Measurements from ENCODE around the gene MIER3. TPM values are rescaled to one million over a fixed set of nuclear protein-coding genes. Genes with fewer than 3 reads are reported as not detected.

The MIER3 gene
- total RNA-seq, 2 donors from 2014 or later = 56.0 to 112 TPM

DNA sequence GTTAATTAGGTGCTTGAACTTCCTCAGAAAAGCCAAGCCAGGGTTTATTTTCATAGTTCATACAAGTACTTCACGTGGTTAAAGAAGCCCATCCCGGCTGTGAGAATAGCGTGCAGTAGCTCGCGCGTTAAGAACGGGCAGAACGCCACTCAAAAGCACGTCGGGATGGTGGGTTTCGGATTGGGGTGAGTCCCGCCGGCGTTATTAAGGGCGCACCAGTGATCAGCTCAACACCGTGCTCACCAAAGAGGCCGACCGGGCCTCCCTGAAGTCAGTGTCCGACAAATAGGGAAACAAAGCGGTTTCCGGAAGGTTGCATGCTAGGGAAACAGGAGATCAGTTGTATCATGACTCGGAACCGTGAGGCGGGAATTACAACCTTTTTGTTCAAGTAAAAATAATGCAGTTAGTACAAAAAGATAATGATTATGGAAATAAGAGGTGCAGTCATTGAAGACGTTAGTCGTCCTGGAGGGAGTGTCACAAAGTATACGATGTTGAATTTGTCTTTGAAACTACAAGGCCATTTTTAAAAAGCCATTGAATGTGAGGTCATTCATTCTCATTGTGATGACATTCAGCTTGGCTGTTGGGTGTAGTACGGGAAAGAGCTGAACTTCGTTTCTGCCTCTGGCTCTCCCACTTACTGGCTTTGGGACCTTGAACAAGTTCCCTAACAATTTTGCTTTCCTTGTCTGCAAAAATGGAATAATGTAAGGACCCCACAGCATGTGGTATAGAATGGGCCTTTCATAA, 41.5 kb downstream of the MIER3 start:
- Histone ChIP-seq H3K27me3 (no peaks in the 10 kb centered on the region), H3K4me3 (peak overlapping the region; percentile 51), H3K36me3 (no peaks in the 10 kb centered on the region), H3K9me3 (no peaks in the 10 kb centered on the region), H3K9ac (ENCODE audit: low read depth in 2 of 2, low read length in 2 of 2) (peak overlapping the region; percentile 84 to 87), H3K27ac (peak overlapping the region; percentile 97), H3K4me1 (no peaks in the 10 kb centered on the region)
- intact Hi-C loops (cut with DNase I) = no loop called here
- peak; percentile 61 for DNase-seq
- TF ChIP-seq, protein P1, sequence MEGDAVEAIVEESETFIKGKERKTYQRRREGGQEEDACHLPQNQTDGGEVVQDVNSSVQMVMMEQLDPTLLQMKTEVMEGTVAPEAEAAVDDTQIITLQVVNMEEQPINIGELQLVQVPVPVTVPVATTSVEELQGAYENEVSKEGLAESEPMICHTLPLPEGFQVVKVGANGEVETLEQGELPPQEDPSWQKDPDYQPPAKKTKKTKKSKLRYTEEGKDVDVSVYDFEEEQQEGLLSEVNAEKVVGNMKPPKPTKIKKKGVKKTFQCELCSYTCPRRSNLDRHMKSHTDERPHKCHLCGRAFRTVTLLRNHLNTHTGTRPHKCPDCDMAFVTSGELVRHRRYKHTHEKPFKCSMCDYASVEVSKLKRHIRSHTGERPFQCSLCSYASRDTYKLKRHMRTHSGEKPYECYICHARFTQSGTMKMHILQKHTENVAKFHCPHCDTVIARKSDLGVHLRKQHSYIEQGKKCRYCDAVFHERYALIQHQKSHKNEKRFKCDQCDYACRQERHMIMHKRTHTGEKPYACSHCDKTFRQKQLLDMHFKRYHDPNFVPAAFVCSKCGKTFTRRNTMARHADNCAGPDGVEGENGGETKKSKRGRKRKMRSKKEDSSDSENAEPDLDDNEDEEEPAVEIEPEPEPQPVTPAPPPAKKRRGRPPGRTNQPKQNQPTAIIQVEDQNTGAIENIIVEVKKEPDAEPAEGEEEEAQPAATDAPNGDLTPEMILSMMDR (IDR thresholded peaks at IDR 0.05) = no peak

DNA sequence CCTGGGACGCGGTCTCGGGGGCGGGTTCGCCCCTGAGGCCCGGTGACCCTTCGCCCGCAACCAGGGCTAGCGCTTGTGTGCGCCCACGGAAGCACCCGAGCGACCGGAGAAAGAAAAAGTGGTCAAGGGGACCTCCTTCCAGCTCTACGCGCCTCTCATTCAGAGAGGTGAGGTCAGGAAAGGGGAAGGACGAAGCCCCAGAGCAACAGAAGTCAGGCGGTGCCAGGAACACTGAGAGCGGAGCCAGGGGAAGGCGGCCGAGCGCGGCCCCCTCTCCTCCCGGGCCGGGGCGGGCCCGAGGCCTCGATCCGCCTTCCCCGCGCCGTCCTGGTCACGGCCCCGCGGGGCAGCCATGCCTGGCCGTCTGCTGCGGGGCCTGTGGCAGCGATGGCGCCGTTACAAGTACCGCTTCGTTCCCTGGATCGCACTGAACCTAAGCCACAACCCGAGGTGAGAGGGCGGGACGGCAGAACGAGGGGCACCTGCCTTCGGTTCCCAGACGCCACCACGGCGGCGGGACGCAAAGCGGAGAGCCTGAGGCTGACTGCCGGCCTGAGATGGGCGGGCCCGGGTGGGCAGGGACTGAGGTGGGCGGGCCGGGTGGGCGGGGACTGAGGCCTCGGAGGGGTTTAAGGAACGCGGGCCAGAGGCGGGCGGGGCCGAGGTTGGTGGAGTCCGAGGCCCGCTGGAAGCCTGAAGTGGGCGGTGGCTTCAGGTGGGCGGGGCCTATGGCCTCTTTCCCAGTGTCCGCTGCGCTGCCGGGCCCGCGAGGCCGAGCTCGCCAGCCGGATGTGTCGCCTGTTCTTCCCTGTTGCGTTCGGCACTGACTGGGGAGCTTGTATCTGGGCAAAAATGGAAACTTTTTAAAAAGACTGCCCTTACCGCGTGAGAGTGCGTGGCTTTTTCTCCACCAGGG, 42.4 kb downstream of the MIER3 start, which contains the start of gene SETD9:
Gene SETD9 (plus strand): TSS at position 303 of the 916 bp plus-strand sequence. CDS start 50 bp downstream, at position 353.
- H3K4me1 ChIP-seq = no peaks in the 10 kb centered on the region
- TF ChIP-seq, protein P1 (IDR thresholded peaks at IDR 0.05) = no peak
- intact Hi-C loops (cut with DNase I) = loop anchor here (5.0 kb wide), 1 partner anchor 173 kb away; no protein-coding TSS in a partner anchor

DNA sequence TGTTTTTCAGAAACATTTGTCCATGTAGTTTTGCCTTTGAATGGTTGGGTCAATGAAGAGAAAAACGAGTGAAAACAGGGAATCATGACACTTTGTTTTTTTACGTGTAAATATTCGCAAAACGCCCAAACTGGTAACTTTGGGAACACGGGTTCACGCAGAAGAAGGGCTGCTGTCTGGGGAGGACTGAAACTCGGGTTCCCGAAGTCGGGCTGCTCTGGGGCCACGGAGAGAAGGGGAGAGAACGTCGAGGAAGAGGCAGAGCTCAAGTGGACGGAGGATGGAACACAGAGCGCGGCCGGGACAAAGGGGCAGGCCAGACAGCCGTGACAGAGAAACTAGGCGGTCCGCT, 43.0 kb downstream of the MIER3 start:
- intact Hi-C loops (cut with DNase I) = loop anchor here (5.0 kb wide), 1 partner anchor 173 kb away; no protein-coding TSS in a partner anchor
- peak; percentile 73 for DNase-seq
- Histone ChIP-seq H3K27ac (peak overlapping the region; percentile 97), H3K27me3 (no peaks in the 10 kb centered on the region), H3K9ac (ENCODE audit: low read depth in 2 of 2, low read length in 2 of 2) (peak overlapping the region; percentile 75), H3K36me3 (no peaks in the 10 kb centered on the region), H3K4me3 (peak overlapping the region; percentile 51), H3K9me3 (no peaks in the 10 kb centered on the region), H3K4me1 (no peaks in the 10 kb centered on the region)
- TF ChIP-seq, protein P1 (IDR thresholded peaks at IDR 0.05) = no peak

More for the DNA sequence above, 42.4 kb downstream of the MIER3 start, which contains the start of gene SETD9:
- Histone ChIP-seq H3K9me3 (no peaks in the 10 kb centered on the region), H3K27me3 (no peaks in the 10 kb centered on the region), H3K36me3 (no peaks in the 10 kb centered on the region), H3K27ac (peak within 1 kb of the TSS; percentile 97), H3K9ac (ENCODE audit: low read depth in 2 of 2, low read length in 2 of 2) (peak within 1 kb of the TSS; percentile 84 to 87), H3K4me3 (peak within 1 kb of the TSS; percentile 51)
- peak; percentile 99 for DNase-seq

DNA sequence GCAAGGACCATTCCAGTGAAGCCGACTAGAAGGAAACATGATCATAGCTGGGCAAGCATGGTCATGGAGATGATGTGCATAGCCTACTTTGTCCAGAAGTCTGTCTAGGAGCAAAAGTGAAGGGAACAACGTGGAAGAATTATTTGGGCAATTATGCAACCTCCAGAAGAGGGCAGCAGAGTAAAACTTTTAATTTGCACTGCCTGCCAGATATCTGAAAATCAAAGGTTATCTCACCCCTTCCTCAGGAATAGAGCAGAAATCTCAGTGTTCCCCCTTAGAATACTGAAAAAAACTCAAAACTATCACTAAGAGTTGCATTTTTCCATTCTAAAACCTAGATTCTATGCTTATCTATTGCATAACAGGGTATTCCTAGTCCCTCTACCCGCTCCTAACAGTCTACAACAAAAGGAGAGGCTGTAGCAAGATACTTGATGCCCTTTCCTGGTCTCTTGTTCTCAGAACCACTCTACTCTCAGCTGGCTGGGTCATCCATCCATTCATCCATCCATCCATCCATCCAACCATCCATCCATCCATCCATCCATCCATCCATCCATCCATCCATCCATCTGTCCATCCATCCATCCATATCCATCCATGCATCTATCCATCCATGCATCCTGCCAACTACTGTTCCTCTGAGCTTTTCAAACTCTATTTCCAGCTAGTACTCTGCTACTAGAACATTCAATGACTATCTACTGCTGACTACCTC, 50.9 kb downstream of the MIER3 start:
- DNase-seq = peak; percentile 46
- no peak overlapping the region for H3K4me3 ChIP-seq
- no peak overlapping the region for H3K9ac ChIP-seq (ENCODE audit: low read depth in 2 of 2, low read length in 2 of 2)
- H3K27me3 ChIP-seq = no peaks in the 10 kb centered on the region
- no peaks in the 10 kb centered on the region for H3K36me3 ChIP-seq
- H3K27ac ChIP-seq = no peak overlapping the region
- TF ChIP-seq, protein P1 (IDR thresholded peaks at IDR 0.05) = peak; percentile 82
- no peaks in the 10 kb centered on the region for H3K9me3 ChIP-seq
- intact Hi-C loops (cut with DNase I) = loop anchor here (5.0 kb wide), 1 partner anchor 321 kb away; no protein-coding TSS in a partner anchor
- no peaks in the 10 kb centered on the region for H3K4me1 ChIP-seq

DNA sequence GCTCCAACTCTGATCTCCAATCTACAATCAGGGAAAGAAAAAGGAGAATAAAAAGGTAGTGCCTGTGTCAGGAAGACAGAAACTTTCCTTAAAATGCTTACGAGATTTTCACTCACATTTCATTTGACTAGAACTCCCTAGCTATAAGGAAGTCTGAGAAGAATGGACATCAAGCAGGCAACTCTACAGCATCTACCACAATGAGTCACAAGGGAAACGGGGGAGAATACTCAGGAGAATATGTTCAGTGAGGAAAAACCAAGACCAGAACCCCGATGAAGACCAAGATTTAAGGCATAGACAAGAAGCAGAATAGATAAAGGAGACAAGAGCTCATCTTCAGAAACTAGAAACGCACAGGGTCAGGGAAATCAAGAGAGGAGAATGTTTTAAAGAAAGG, 51.5 kb downstream of the MIER3 start:
- H3K27ac ChIP-seq = no peak overlapping the region
- TF ChIP-seq, protein P1 (IDR thresholded peaks at IDR 0.05) = no peak
- H3K9ac ChIP-seq (ENCODE audit: low read depth in 2 of 2, low read length in 2 of 2) = no peak overlapping the region
- DNase-seq = no peak
- no peaks in the 10 kb centered on the region for H3K4me1 ChIP-seq
- intact Hi-C loops (cut with DNase I) = loop anchor here (5.0 kb wide), 1 partner anchor 322 kb away; no protein-coding TSS in a partner anchor
- H3K36me3 ChIP-seq = no peaks in the 10 kb centered on the region
- no peaks in the 10 kb centered on the region for H3K9me3 ChIP-seq
- no peak overlapping the region for H3K4me3 ChIP-seq
- H3K27me3 ChIP-seq = no peaks in the 10 kb centered on the region
